Hepatocyte (in vitro differentiated cells): ENCODE measurements around the gene USH2A. TPM values are rescaled to one million over a fixed set of nuclear protein-coding genes. Genes with fewer than 3 reads are reported as not detected.

ENCODE experiments used
- DNase-seq: peaks from one replicate; pipeline ENCODE4 v3.0.0-alpha.2; 2016; ENCODE audit warnings: low spot score
- H2AFZ ChIP-seq: fragments of 200-600 bp; sonication (generic); 2 replicates; pipeline ENCODE4 v1.6.0; 2016; ENCODE audit warnings: antibody characterized with exemption, mild to moderate bottlenecking
- H3K27ac ChIP-seq: fragments of 200-600 bp; sonication (generic); 2 replicates; pipeline ENCODE4 v1.5.1; 2016; ENCODE audit warnings: mild to moderate bottlenecking
- H3K27me3 ChIP-seq: fragments of 200-600 bp; sonication (generic); 2 replicates; pipeline ENCODE4 v1.6.1; 2016
- H3K36me3 ChIP-seq: fragments of 200-600 bp; sonication (generic); replicated peaks from 2 replicates; pipeline ENCODE4 v1.5.1; 2016; ENCODE audit warnings: low read depth; ENCODE audit not compliant: insufficient read depth
- H3K4me1 ChIP-seq: fragments of 200-600 bp; sonication (generic); 2 replicates; pipeline ENCODE4 v1.5.1; 2016; ENCODE audit warnings: mild to moderate bottlenecking, moderate library complexity; ENCODE audit not compliant: insufficient read depth
- H3K4me2 ChIP-seq: fragments of 200-600 bp; sonication (generic); 2 replicates; pipeline ENCODE4 v1.6.0; 2016
- H3K4me3 ChIP-seq: fragments of 200-600 bp; sonication (generic); 2 replicates; pipeline ENCODE4 v1.5.1; 2016; ENCODE audit warnings: mild to moderate bottlenecking
- H3K79me2 ChIP-seq: fragments of 200-600 bp; sonication (generic); 2 replicates; pipeline ENCODE4 v1.6.0; 2017; ENCODE audit warnings: mild to moderate bottlenecking
- H3K9me2 ChIP-seq: fragments of 200-600 bp; sonication (generic); replicated peaks from 2 replicates; pipeline ENCODE4 v1.6.0; 2017; ENCODE audit warnings: mild to moderate bottlenecking; ENCODE audit not compliant: insufficient read depth
- H3K9me3 ChIP-seq: fragments of 200-600 bp; sonication (generic); 2 replicates; pipeline ENCODE4 v1.5.1; 2016; ENCODE audit warnings: low read depth, mild to moderate bottlenecking
- H4K20me1 ChIP-seq: fragments of 200-600 bp; sonication (generic); 2 replicates; pipeline ENCODE4 v1.6.0; 2016; ENCODE audit warnings: mild to moderate bottlenecking; ENCODE audit not compliant: insufficient read depth, poor library complexity, severe bottlenecking
- EZH2 ChIP-seq: fragments of 200-600 bp; sonication (generic); IDR thresholded peaks from 2 replicates; pipeline ENCODE4 v1.6.1; 2016; ENCODE audit warnings: antibody characterized with exemption, mild to moderate bottlenecking, borderline replicate concordance
- EZH2phosphoT487 ChIP-seq: fragments of 200-600 bp; sonication (generic); IDR thresholded peaks from one replicate; pipeline ENCODE4 v1.6.1; 2018; ENCODE audit warnings: antibody characterized with exemption, mild to moderate bottlenecking, low read depth, moderate library complexity; ENCODE audit not compliant: unreplicated experiment, severe bottlenecking
- WGBS: methylation state at CpG from one replicate; pipeline ENCODE4 v1.1.6; 2016; ENCODE audit warnings: low lambda C conversion rate; ENCODE audit errors: missing lambda C conversion rate; 5-methylcytosine and 5-hydroxymethylcytosine counted together
- polyA plus RNA-seq: library from polyadenylated mRNA; unstranded; fragments of >200 nt; fragmentation: Nextera tagmentation; extraction: Ambion mirVana; gene quantifications from 2 replicates; pipeline ENCODE4 v1.2.1, GENCODE V29; 2016
- total RNA-seq: library from RNA; depleted of rRNA; stranded (reverse); fragments of >200 nt; gene quantifications from 2 replicates; pipeline ENCODE4 v1.2.3, GENCODE V29; 2014
- TF ChIP-seq, protein P1 (sequence below): fragments of 200-600 bp; sonication (generic); IDR thresholded peaks from 2 replicates; pipeline ENCODE4 v1.5.1; 2016; ENCODE audit warnings: antibody characterized with exemption, mild to moderate bottlenecking; ENCODE audit not compliant: poor library complexity

Gene USH2A
- total and polyA plus RNA-seq, 2 experiments from 2014 or later: 0.07 TPM; not detected in 1

DNA sequence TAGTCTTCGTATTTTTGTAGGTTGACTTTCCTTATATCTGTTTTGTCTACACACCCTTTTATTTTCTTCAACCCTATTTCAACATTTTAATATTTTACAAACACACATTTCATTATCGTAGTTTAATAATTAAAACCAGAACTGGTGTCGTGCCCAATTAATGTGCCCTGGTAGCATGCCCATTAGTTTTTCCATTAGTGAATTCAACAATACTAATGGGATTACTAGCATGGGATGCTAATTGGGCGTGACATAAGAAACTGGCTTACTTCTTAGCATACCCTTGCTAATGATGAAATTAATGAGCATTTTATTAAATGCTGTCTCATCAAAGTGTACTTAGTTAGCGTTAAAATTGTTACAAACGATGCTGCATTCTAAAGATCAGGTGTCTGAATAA, 332.7 kb downstream of the USH2A start:
- Histone ChIP-seq H3K27me3 (no peaks in the 10 kb centered on the region), H3K9me2 (no peaks in the 10 kb centered on the region), H3K4me2 (no peak overlapping the region), H3K4me3 (no peak overlapping the region), H3K36me3 (no peaks in the 10 kb centered on the region), H4K20me1 (no peaks in the 10 kb centered on the region), H2AFZ (no peak overlapping the region), H3K79me2 (no peaks in the 10 kb centered on the region), H3K9me3 (no peaks in the 10 kb centered on the region), H3K4me1 (no peaks in the 10 kb centered on the region), H3K27ac (no peak overlapping the region)
- DNase-seq: no peak
- 94% methylated on average over 6 of the region's 6 CpGs for WGBS
- TF ChIP-seq, protein P1, sequence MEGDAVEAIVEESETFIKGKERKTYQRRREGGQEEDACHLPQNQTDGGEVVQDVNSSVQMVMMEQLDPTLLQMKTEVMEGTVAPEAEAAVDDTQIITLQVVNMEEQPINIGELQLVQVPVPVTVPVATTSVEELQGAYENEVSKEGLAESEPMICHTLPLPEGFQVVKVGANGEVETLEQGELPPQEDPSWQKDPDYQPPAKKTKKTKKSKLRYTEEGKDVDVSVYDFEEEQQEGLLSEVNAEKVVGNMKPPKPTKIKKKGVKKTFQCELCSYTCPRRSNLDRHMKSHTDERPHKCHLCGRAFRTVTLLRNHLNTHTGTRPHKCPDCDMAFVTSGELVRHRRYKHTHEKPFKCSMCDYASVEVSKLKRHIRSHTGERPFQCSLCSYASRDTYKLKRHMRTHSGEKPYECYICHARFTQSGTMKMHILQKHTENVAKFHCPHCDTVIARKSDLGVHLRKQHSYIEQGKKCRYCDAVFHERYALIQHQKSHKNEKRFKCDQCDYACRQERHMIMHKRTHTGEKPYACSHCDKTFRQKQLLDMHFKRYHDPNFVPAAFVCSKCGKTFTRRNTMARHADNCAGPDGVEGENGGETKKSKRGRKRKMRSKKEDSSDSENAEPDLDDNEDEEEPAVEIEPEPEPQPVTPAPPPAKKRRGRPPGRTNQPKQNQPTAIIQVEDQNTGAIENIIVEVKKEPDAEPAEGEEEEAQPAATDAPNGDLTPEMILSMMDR: no peak

DNA sequence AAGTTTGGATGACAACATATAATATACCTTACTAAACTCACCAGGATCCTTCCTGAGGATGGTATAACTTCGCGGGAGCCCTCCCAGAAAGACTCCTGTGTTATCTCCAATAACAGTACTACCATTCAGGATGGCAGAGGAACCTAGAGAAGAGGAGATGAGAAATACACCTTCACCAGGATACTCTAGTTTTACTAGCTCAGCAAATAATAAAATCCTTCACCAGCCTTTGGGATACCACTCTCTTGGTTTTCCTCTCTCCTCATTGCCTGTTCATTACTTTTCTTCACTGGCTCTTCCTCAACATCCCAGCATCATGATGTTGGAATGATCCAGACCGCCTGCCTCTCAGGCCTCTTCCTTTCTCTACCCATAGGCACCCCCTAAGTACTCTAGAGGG, 336.6 kb downstream of the USH2A start:
- Histone ChIP-seq H4K20me1 (no peaks in the 10 kb centered on the region), H3K27me3 (no peaks in the 10 kb centered on the region), H3K4me2 (no peak overlapping the region), H3K9me3 (no peaks in the 10 kb centered on the region), H3K4me3 (no peak overlapping the region), H3K27ac (no peak overlapping the region), H3K9me2 (no peaks in the 10 kb centered on the region), H2AFZ (no peak overlapping the region), H3K36me3 (no peaks in the 10 kb centered on the region), H3K79me2 (no peaks in the 10 kb centered on the region), H3K4me1 (no peaks in the 10 kb centered on the region)
- WGBS: 95% methylated on average over 3 of the region's 3 CpGs
- TF ChIP-seq, protein P1: no peak
- no peak for TF ChIP-seq EZH2phosphoT487
- no peak for TF ChIP-seq EZH2
- no peak for DNase-seq

DNA sequence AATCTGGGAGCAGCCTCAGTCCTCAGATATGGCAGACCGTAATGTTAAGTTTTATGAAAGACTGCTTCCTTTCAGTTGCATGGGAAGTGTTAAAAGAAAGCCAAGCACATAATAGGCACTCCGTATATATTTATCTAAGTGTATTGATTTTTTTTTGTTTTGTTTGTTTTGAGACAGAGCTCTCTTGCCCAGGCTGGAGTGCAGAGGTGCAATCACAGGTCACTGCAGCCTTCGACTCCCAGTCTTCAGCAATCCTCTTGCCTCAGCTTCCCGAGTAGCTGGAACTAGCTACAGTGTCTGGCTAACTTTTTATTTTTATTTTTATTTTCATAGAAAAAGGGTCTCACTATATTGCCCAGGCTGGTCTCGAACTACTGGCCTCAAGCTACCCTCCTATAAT, 341.8 kb downstream of the USH2A start:
- WGBS: 68% methylated on average over 5 of the region's 5 CpGs
- H4K20me1 ChIP-seq: no peaks in the 10 kb centered on the region
- DNase-seq: no peak

More for the DNA sequence above, 341.8 kb downstream of the USH2A start:
- H2AFZ ChIP-seq: no peak overlapping the region
- H3K79me2 ChIP-seq: no peaks in the 10 kb centered on the region
- H3K4me3 ChIP-seq: no peak overlapping the region
- H3K27me3 ChIP-seq: no peaks in the 10 kb centered on the region
- H3K4me2 ChIP-seq: no peak overlapping the region
- no peaks in the 10 kb centered on the region for H3K4me1 ChIP-seq
- no peak overlapping the region for H3K27ac ChIP-seq
- no peaks in the 10 kb centered on the region for H3K9me3 ChIP-seq
- no peaks in the 10 kb centered on the region for H3K36me3 ChIP-seq
- no peaks in the 10 kb centered on the region for H3K9me2 ChIP-seq
- no peak for TF ChIP-seq EZH2
- TF ChIP-seq EZH2phosphoT487: no peak
- TF ChIP-seq, protein P1: no peak
